Body of pancreas (tissue), 4 donors: ENCODE measurements around the gene CYGB. TPM values are rescaled to one million over a fixed set of nuclear protein-coding genes. Genes with fewer than 3 reads are reported as not detected.
"Not testable (repeated sequence)": the region's sequence is repeated elsewhere in the genome, so short reads cannot be mapped to it uniquely, and the experiment has no call there.

Experiments
- ATAC-seq: fragments of 150-250 bp; one replicate; pipeline ENCODE4 v1.9.1; 2016
- DNase-seq, 4 donors: peaks; one replicate each; pipeline ENCODE4 v3.0.0-alpha.2; 2019
- H3K27ac ChIP-seq, 4 donors: fragments of 200-600 bp; sonication (generic); 1 replicate in 3 of 4; 2 replicates in 1 of 4; pipeline versions ENCODE4 v1.5.1 to v1.6.1; 2016 to 2019; ENCODE audit warnings: mild to moderate bottlenecking in 1 of 4, mixed read lengths in 1 of 4, moderate library complexity in 1 of 4
- H3K27me3 ChIP-seq, 2 donors: fragments of 200-600 bp; sonication (generic); one replicate each; pipeline ENCODE4 v1.6.0; 2016; ENCODE audit warnings: mild to moderate bottlenecking in 1 of 2
- H3K36me3 ChIP-seq, 2 donors: fragments of 200-600 bp; sonication (generic); replicated peaks in 1 of 2; 2 replicates each; pipeline ENCODE4 v1.5.1; 2016; ENCODE audit warnings: low read depth in 2 of 2; ENCODE audit not compliant: insufficient read depth in 1 of 2
- H3K4me1 ChIP-seq: fragments of 200-600 bp; sonication (generic); one replicate; pipeline ENCODE4 v1.6.0; 2016
- H3K4me3 ChIP-seq, 2 donors: fragments of 200-600 bp; sonication (generic); 1 replicate in 1 of 2; 2 replicates in 1 of 2; pipeline ENCODE4 v1.5.1; 2016 to 2019
- H3K9me3 ChIP-seq, 3 donors: fragments of 200-600 bp; sonication (generic); 1 replicate in 2 of 3; 2 replicates in 1 of 3; pipeline ENCODE4 v1.5.1; 2016
- POLR2A ChIP-seq, 3 donors: fragments of 450-650 bp; IDR thresholded peaks; one replicate each; pipeline ENCODE4 v1.6.1; 2016; ENCODE audit warnings: antibody characterized with exemption in 3 of 3, mild to moderate bottlenecking in 2 of 3
- WGBS, 2 donors: methylation state at CpG; one replicate each; pipeline ENCODE4 v1.1.5; 2017; 5-methylcytosine and 5-hydroxymethylcytosine counted together
- intact Hi-C: fragments of 100-400 bp; cut with DNase I; formaldehyde crosslinking; loops from one replicate; pipeline ENCODE4 v1.15.1; 2023
- total RNA-seq, 2 donors: library from RNA; depleted of rRNA; stranded (reverse); fragments of >200 nt; gene quantifications; one replicate each; pipeline ENCODE4 v1.1.0, GENCODE V29; 2016
- TF ChIP-seq, protein P1 (sequence below), 7 experiments: fragments of 450-650 bp in 4 of 7; fragments of 200-600 bp in 3 of 7; sonication (generic) in 3 of 7; IDR thresholded peaks; one replicate each; pipeline ENCODE4 v1.5.1; 2016 to 2019; ENCODE audit warnings: antibody characterized with exemption in 7 of 7

The CYGB gene
- total RNA-seq, 2 donors from 2014 or later: 9.6 to 21.1 TPM

DNA sequence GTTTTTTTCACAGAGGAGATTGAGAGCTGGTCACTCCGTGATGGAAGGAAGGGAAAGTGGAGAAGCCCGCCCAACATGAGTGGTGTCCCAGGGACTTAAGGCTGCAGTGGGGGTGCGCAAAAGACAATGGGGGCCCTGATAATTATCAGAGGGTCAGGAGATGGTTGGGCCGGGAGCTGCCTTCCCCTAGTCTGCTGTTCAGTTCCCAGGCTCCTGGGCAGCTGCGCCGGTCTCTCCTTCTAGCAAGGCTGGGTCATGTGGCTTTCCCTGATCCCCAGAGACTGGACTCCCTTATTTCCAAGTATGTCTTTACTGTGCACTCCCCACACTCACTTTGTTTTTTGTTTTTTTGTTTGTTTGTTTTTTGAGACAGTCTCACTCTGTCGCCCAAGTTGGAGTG, 16.2 kb downstream of the CYGB start:
- no peak for DNase-seq
- Histone ChIP-seq H3K27ac (no peak overlapping the region), H3K36me3 (no peaks in the 10 kb centered on the region), H3K9me3 (no peaks in the 10 kb centered on the region), H3K4me1 (peaks cover 23% of the 10 kb centered on the region), H3K27me3 (peaks cover 0 to 4% of the 10 kb centered on the region in 2 donors), H3K4me3 (no peak overlapping the region)
- no peak for ATAC-seq
- 65 to 74% methylated on average over 6 to 7 of the region's 7 CpGs for WGBS, 2 donors
- no peak for TF ChIP-seq POLR2A (IDR thresholded peaks at IDR 0.05)
- TF ChIP-seq, protein P1, sequence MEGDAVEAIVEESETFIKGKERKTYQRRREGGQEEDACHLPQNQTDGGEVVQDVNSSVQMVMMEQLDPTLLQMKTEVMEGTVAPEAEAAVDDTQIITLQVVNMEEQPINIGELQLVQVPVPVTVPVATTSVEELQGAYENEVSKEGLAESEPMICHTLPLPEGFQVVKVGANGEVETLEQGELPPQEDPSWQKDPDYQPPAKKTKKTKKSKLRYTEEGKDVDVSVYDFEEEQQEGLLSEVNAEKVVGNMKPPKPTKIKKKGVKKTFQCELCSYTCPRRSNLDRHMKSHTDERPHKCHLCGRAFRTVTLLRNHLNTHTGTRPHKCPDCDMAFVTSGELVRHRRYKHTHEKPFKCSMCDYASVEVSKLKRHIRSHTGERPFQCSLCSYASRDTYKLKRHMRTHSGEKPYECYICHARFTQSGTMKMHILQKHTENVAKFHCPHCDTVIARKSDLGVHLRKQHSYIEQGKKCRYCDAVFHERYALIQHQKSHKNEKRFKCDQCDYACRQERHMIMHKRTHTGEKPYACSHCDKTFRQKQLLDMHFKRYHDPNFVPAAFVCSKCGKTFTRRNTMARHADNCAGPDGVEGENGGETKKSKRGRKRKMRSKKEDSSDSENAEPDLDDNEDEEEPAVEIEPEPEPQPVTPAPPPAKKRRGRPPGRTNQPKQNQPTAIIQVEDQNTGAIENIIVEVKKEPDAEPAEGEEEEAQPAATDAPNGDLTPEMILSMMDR (IDR thresholded peaks at IDR 0.05): no peak
- intact Hi-C loops: loop anchor here (5.0 to 10.0 kb wide), 2 partner anchors 106 to 194 kb away; partner anchors contain the start of gene MXRA7

DNA sequence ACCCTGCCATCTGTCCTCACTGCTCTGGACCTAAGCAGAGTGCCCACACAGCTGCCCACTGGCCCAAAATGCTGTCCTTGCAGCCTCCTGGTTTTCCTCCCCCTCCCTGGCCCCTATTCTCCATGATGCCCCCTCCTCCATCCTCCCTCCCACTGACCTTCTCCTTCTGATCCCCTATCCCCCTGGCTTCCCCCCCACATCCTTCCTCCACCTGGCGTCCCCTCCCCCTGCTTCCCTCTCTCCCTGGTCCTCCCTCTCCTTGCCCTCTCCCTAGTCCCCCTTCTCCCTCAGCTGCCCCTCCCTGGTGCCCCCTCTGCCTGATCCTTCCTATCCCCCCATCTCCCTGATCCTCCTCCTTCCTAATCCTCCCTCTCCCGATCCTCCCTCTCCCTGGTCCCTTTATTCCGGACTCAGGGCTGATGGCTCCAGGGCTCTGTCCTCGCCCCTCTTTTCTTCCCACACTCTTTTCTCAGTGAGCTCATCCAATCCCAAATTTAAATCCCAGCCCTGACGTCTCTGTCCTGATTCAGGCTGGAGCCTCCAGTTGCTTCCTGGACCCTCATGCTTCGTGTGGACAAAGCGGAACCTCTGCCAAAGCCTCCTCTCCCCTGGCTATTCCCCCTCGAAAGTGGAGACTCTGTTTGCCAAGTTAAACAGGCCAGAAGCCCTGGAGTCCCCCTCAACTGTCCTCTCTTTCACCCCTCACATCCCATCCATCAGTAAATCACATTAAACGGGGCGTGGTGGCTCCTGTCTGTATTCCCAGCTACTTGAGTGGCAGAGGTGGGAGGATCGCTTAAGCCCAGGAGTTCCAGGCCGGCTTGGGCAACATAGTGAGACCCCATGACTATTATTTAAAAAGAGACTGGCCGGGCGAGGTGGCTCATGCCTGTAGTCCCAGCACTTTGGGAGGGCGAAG, 18.2 kb downstream of the CYGB start:
- H3K4me1 ChIP-seq: peaks cover 11% of the 10 kb centered on the region
- no peaks in the 10 kb centered on the region for H3K36me3 ChIP-seq
- no peak for TF ChIP-seq POLR2A (IDR thresholded peaks at IDR 0.05)
- TF ChIP-seq, protein P1 (IDR thresholded peaks at IDR 0.05): no peak
- no peak overlapping the region for H3K27ac ChIP-seq
- H3K9me3 ChIP-seq: no peaks in the 10 kb centered on the region
- intact Hi-C loops: loop anchor here (10.0 kb wide), 1 partner anchor 215 kb away; the partner anchor contains the start of gene QRICH2
- 61 to 68% methylated on average over 13 to 14 of the region's 15 CpGs for WGBS, 2 donors
- no peak for ATAC-seq
- H3K4me3 ChIP-seq: no peak overlapping the region
- peaks cover 0 to 4% of the 10 kb centered on the region in 2 donors for H3K27me3 ChIP-seq
- no peak for DNase-seq

- Histone ChIP-seq H3K36me3 (no peaks in the 10 kb centered on the region), H3K27ac (no peak overlapping the region), H3K9me3 (no peaks in the 10 kb centered on the region), H3K4me3 (no peak overlapping the region), H3K4me1 (no peaks in the 10 kb centered on the region), H3K27me3 (peaks cover 0 to 3% of the 10 kb centered on the region in 2 donors)
- ATAC-seq (no peak), DNase-seq (no peak)
- WGBS, 2 donors: 87 to 98% methylated on average over 5 to 11 of the region's 11 CpGs
- TF ChIP-seq, protein P1 (IDR thresholded peaks at IDR 0.05): no peak
- no peak for TF ChIP-seq POLR2A (IDR thresholded peaks at IDR 0.05)
- intact Hi-C loops: loop anchor here (10.0 kb wide), 1 partner anchor 213 kb away; the partner anchor contains the start of gene QRICH2
Observed at GRCh38 chr17:76517638-76518038, 19.9 kb downstream of the CYGB start.

DNA sequence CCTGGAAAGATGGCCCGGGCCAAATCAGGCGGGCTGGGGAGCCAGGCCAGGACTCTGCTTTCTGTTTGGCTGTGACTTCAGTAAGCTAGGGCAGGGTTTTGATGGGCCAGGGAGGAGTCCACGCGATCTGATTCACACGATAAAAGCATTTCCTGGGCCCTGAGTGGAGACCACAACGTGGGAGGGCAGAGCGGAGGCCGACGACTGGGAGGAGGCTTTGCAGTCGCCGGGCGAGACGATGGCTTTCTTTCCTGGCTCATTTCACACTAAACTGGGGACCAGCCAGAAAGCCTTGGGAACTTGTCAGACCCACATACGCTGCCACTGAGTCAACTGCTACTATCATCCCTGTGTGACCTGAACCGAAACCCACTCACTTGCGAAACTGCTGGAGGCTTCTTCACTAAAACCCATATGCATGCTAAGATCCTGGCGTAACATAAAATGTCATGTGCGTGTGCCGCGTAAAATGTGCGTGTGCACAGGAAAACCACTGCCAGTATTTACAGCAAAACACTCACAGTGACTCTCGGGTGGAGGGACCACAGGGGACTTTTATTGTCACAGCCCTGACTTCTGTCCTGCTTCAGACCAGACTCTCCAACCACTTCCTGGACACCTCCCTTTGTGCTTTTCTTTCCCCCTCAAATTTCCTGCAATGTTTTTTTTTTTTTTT, 22.1 kb downstream of the CYGB start:
- DNase-seq (peak; percentile 47 to 80 (median 52)), ATAC-seq (peak; percentile 62)
- Histone ChIP-seq H3K4me1 (peaks cover 7% of the 10 kb centered on the region), H3K36me3 (no peaks in the 10 kb centered on the region), H3K27me3 (no peaks in the 10 kb centered on the region), H3K9me3 (no peaks in the 10 kb centered on the region), H3K4me3 (no peak overlapping the region), H3K27ac (peak overlapping the region in 2 of 4 donors; percentile 43 to 63)
- peak in 1 of 3 donors; percentile 33 for TF ChIP-seq POLR2A (IDR thresholded peaks at IDR 0.05)
- TF ChIP-seq, protein P1 (IDR thresholded peaks at IDR 0.05): no peak
- 53 to 67% methylated on average over 22 of the region's 22 CpGs for WGBS, 2 donors
- intact Hi-C loops: loop anchor here (10.0 kb wide), 1 partner anchor 211 kb away; the partner anchor contains the start of gene QRICH2

GRCh38 chr17:76514355-76514754, 23.2 kb downstream of the CYGB start:
- not testable (repeated sequence) for ATAC-seq, H3K9me3 ChIP-seq, DNase-seq, H3K4me1 ChIP-seq, H3K36me3 ChIP-seq, H3K27ac ChIP-seq, H3K27me3 ChIP-seq, H3K4me3 ChIP-seq
- intact Hi-C loops: loop anchor here (5.0 to 10.0 kb wide), 2 partner anchors 112 to 210 kb away; partner anchors contain the start of gene QRICH2
- 92 to 94% methylated on average over 6 of the region's 6 CpGs for WGBS, 2 donors
